ENCODE measurements around the gene FNDC5. TPM values are rescaled to one million over a fixed set of nuclear protein-coding genes. Genes with fewer than 3 reads are reported as not detected.

The FNDC5 gene
- total and polyA plus RNA-seq, 8 donors = 4.6 to 13.3 (median 8.9) TPM; not detected in 1

DNA sequence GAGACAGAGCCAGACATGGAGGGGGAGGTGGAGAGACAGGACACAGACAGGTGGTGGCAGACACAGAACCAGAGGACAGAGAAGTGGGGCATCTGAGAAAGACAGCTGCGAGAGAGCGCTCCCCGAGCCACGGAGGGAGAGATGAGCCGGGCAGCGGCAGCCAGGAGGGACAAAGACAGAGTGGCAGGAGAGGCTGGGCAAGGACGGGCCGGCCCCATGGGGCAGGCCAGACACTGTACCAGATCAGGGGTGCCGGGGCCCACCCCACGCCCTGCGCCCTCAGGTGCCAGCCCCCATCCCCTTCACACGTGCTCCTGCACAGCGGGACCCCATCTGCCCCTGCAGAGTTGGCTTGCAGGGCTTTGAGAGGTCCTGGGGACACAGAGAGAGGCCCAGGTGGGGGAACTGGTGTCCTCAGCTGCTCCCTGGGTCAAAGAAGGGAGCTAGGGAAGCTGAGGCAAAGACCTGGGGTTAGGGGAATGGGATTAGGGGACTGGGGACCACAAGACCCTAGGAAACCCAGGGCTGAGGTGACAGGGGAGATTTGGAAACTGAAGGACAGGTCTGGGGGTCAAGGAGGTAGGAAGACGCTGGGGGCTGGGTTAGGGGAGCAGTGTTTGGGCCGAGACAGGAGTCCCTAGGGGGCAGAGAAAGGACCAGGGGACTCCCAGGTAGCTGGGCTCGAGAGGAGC lies 643 bp downstream of the FNDC5 start:
- TF ChIP-seq, protein P1, sequence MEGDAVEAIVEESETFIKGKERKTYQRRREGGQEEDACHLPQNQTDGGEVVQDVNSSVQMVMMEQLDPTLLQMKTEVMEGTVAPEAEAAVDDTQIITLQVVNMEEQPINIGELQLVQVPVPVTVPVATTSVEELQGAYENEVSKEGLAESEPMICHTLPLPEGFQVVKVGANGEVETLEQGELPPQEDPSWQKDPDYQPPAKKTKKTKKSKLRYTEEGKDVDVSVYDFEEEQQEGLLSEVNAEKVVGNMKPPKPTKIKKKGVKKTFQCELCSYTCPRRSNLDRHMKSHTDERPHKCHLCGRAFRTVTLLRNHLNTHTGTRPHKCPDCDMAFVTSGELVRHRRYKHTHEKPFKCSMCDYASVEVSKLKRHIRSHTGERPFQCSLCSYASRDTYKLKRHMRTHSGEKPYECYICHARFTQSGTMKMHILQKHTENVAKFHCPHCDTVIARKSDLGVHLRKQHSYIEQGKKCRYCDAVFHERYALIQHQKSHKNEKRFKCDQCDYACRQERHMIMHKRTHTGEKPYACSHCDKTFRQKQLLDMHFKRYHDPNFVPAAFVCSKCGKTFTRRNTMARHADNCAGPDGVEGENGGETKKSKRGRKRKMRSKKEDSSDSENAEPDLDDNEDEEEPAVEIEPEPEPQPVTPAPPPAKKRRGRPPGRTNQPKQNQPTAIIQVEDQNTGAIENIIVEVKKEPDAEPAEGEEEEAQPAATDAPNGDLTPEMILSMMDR (IDR thresholded peaks at IDR 0.05) = no peak
- Histone ChIP-seq H3K9me3 (no peaks in the 10 kb centered on the region), H3K27me3 (peaks cover 0 to 54% of the 10 kb centered on the region in 2 donors), H3K4me1 (peaks cover 2 to 8% of the 10 kb centered on the region in 2 donors), H3K36me3 (no peaks in the 10 kb centered on the region), H3K27ac (no peak overlapping the region), H3K4me3 (no peak overlapping the region)
- intact Hi-C loops (cut with DNase I) = loop anchor here in 1 of 2 donors (5.0 to 10.0 kb wide), 2 partner anchors 158 to 215 kb away; partner anchors contain the start of gene AZIN2
- DNase-seq = no peak
- ATAC-seq = no peak

DNA sequence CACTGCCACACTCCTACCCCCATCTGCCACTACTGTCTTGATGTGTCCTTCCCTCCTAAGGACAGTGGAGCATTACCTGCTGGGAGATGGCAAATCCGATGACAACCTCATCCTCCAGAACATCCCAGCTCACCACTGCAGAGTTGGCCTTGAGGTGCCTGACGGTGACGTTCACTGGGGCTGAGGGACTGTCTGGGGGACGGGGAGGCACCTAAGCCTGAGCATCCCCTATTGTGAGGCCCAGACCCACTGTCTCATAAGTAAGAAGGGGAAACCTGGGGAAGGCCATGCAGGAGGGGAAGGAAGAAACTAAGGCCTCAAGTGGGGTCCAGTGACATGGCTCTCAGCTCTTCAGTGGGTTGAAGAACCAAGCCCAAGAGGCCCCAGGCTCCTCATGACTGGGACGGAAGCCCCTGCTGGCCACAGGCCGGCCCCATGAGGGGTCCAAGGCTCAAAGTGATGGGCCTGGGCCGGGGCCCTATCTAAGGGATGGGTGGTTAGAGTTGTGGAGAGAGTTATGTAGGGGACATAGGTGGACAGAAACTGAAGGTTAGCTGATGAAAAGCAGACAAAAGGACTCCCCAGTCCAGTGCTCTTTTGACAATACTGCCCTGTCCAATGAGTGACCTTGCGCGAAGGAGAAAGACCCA lies 1.8 kb downstream of the FNDC5 start:
- DNase-seq (no peak), ATAC-seq (no peak)
- intact Hi-C loops (cut with DNase I) = no loop called here
- Histone ChIP-seq H3K4me1 (peaks cover 2 to 8% of the 10 kb centered on the region in 2 donors), H3K27me3 (peaks cover 0 to 45% of the 10 kb centered on the region in 2 donors), H3K9me3 (no peaks in the 10 kb centered on the region), H3K36me3 (peaks cover 0 to 5% of the 10 kb centered on the region in 2 donors), H3K4me3 (no peak overlapping the region), H3K27ac (no peak overlapping the region)
- TF ChIP-seq, protein P1 (IDR thresholded peaks at IDR 0.05) = no peak

DNA sequence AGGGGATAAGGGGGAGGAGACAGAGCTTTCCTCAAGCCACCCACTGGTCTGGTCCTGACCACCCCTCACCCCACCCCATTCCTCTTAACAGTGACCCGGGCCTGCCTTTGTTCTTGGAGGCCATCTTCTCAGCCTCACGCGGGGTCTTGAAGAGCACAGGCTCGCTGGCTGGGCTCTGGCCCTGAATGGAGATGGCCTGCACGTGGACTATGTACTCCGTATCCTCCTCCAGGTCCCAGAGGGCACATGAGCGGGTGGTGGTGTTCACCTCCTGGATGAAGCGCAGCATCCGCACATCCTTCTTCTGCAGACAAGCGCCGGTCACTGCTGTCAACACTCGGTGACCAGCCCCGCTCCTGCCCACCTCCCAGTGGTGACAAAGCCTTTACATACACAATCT lies 2.6 kb downstream of the FNDC5 start:
- no peak overlapping the region for H3K4me3 ChIP-seq
- H3K27ac ChIP-seq = no peak overlapping the region
- peaks cover 2 to 8% of the 10 kb centered on the region in 2 donors for H3K4me1 ChIP-seq
- peaks cover 0 to 37% of the 10 kb centered on the region in 2 donors for H3K27me3 ChIP-seq
- H3K9me3 ChIP-seq = no peaks in the 10 kb centered on the region
- intact Hi-C loops (cut with DNase I) = no loop called here
- TF ChIP-seq, protein P1 (IDR thresholded peaks at IDR 0.05) = no peak
- no peak for DNase-seq
- no peak for ATAC-seq
- H3K36me3 ChIP-seq = peaks cover 0 to 7% of the 10 kb centered on the region in 2 donors

DNA sequence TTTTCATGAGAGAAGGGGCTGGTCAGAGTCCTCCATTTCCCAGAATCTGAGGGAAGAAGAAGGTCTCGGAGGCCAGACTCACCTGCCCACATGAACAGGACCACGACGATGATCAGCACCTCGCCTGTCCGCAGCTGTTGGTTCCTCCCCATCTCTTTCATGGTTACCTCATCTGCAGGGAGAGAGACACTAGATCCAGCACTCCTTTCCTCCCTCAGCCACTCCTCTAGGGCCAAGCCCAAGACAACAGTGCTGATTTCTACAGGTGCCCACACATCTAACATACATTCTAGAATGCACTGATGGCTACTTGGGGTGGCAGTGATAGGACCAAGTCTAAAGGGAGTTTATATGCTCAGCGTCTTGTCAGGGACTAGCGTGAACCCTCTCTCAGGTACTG lies 3.0 kb downstream of the FNDC5 start:
- no peak for ATAC-seq
- Histone ChIP-seq H3K9me3 (no peaks in the 10 kb centered on the region), H3K36me3 (peaks cover 0 to 11% of the 10 kb centered on the region in 2 donors), H3K4me1 (peaks cover 2 to 8% of the 10 kb centered on the region in 2 donors), H3K4me3 (no peak overlapping the region), H3K27ac (no peak overlapping the region), H3K27me3 (peaks cover 0 to 33% of the 10 kb centered on the region in 2 donors)
- intact Hi-C loops (cut with DNase I) = no loop called here
- TF ChIP-seq, protein P1 (IDR thresholded peaks at IDR 0.05) = no peak
- DNase-seq = no peak

DNA sequence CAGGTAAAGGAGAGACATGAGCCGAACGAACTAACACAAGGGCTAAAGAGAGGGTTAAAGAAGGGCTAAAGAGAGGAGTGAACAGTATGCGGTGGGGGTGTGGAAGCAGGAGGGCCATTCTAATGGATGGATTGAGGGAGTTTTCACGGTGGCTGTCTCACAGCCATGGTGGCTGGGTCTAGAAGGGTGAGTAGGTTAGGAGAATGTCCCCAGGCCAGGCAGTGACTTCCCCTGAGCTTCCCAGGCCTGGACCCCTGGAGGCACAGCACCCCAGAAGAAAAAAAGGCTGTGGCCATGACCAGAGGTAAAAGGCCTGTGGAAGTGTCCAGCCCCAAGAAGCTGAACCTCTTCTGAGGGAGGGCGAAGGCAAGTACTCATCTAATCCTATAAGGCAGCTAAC lies 3.6 kb downstream of the FNDC5 start:
- ATAC-seq = no peak
- no peaks in the 10 kb centered on the region for H3K9me3 ChIP-seq
- H3K4me1 ChIP-seq = peaks cover 0 to 8% of the 10 kb centered on the region in 2 donors
- no peak overlapping the region for H3K27ac ChIP-seq
- no peak for DNase-seq
- H3K36me3 ChIP-seq = peaks cover 0 to 16% of the 10 kb centered on the region in 2 donors
- TF ChIP-seq, protein P1 (IDR thresholded peaks at IDR 0.05) = no peak
- intact Hi-C loops (cut with DNase I) = no loop called here
- H3K4me3 ChIP-seq = no peak overlapping the region
- H3K27me3 ChIP-seq = peaks cover 0 to 28% of the 10 kb centered on the region in 2 donors
